IPS-18a (cell line): ENCODE results near the gene MRPL33.

ENCODE experiments used
- H3K27ac ChIP-seq: one replicate; pipeline ENCODE4 v1.5.1; 2013; ENCODE audit warnings: low read length
- H3K27me3 ChIP-seq: one replicate; pipeline ENCODE4 v1.6.1; 2013; ENCODE audit warnings: mild to moderate bottlenecking, low read length; ENCODE audit not compliant: control insufficient read depth, insufficient read depth
- H3K36me3 ChIP-seq: one replicate; pipeline ENCODE4 v1.6.1; 2013; ENCODE audit warnings: low read depth, low read length; ENCODE audit not compliant: control insufficient read depth
- H3K4me1 ChIP-seq: one replicate; pipeline ENCODE4 v1.6.1; 2013; ENCODE audit warnings: low read depth, low read length; ENCODE audit not compliant: control insufficient read depth
- H3K4me3 ChIP-seq: one replicate; pipeline ENCODE4 v1.5.1; 2013; ENCODE audit warnings: low read length
- H3K9ac ChIP-seq: one replicate; pipeline ENCODE4 v1.6.1; 2013; ENCODE audit warnings: mild to moderate bottlenecking, low read length, moderate library complexity
- H3K9me3 ChIP-seq: one replicate; pipeline ENCODE4 v1.6.1; 2013; ENCODE audit warnings: low read depth, low read length; ENCODE audit not compliant: control insufficient read depth

Gene MRPL33

DNA sequence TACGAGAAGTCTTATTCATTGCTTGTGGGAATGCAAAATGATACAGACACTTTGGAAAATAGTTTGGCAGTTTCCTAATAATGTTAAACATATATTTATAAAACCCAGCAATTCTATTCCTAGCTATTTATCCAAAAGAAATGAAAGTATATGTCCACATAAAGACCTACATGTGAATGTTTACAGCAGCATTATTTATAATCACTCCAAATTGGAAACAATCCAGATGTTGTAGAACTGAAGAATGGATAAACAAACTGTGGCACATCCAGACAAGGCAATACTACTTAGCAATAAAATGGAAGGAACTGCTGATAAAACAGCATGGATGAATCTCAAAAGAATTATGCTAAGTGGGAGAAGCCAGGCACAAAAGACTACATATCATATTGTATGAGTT lies 19.3 kb downstream of the MRPL33 start:
- no peak overlapping the region for H3K9ac ChIP-seq
- no peak overlapping the region for H3K4me3 ChIP-seq
- H3K27ac ChIP-seq: no peak overlapping the region
- no peaks in the 10 kb centered on the region for H3K36me3 ChIP-seq
- no peaks in the 10 kb centered on the region for H3K4me1 ChIP-seq
- H3K27me3 ChIP-seq: no peaks in the 10 kb centered on the region
- no peaks in the 10 kb centered on the region for H3K9me3 ChIP-seq

- Histone ChIP-seq H3K4me3 (no peak overlapping the region), H3K36me3 (no peaks in the 10 kb centered on the region), H3K9me3 (no peaks in the 10 kb centered on the region), H3K9ac (no peak overlapping the region), H3K27ac (no peak overlapping the region), H3K27me3 (no peaks in the 10 kb centered on the region), H3K4me1 (no peaks in the 10 kb centered on the region)
These were observed 21.2 kb downstream of the MRPL33 start for GRCh38 chr2:27792759-27793158.

- no peaks in the 10 kb centered on the region for H3K36me3 ChIP-seq
- H3K27ac ChIP-seq: no peak overlapping the region
- H3K9ac ChIP-seq: no peak overlapping the region
- no peaks in the 10 kb centered on the region for H3K9me3 ChIP-seq
- H3K4me3 ChIP-seq: no peak overlapping the region
- H3K4me1 ChIP-seq: no peaks in the 10 kb centered on the region
- H3K27me3 ChIP-seq: no peaks in the 10 kb centered on the region
These were observed 23.7 kb downstream of the MRPL33 start for GRCh38 chr2:27795093-27795834.

GRCh38 chr2:27795868-27796277 lies 24.4 kb downstream of the MRPL33 start:
- Histone ChIP-seq H3K4me3 (no peak overlapping the region), H3K9ac (no peak overlapping the region), H3K36me3 (no peaks in the 10 kb centered on the region), H3K27ac (no peak overlapping the region), H3K4me1 (no peaks in the 10 kb centered on the region), H3K27me3 (no peaks in the 10 kb centered on the region), H3K9me3 (no peaks in the 10 kb centered on the region)

DNA sequence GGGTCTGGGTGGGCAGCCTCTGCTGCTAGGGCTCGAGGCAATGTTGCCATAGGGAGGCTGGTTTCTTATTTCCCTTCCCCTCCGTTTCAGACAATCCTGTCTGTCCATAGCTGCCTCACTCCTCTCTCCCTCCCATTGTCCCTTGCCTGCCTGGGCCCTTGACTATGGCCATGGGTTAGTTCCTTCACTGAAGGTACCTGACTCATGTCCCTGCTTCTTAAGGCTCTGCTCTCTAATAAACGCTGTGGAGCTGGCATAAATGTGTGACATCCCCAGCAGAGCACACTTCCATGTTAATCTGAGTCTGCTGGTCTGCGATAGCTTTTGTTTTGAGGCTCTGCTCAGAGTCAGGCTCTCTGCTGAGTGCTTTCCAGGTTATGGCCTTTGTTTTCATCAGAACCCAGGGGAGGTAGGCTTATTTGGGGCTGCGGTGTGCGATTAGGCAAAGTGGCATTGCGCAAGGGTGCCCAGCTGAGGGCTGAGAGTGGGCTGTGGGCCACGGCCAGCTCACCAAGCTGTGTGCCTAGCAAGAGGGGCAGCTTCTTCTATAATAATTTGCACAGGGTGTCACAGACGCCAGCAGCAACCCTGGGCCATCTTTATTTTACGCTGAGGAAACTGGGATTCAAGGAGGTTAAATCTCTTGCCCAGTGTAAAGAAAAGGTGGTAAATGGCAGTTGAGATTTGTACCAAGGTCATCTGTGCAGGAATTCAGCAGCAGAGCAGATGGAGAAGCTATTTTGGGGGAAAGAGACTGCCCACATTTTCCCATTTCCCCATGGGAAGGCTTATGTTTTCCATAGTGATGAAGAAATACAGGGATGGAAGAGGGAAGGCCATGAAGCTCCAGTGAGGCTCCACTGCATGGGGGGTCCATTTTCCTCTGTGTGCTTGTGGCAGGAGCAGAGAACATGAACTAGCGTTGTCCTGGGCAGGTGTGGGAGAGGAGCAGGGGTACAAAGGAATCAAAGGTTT lies 25.6 kb downstream of the MRPL33 start:
- Histone ChIP-seq H3K36me3 (no peaks in the 10 kb centered on the region), H3K4me3 (no peak overlapping the region), H3K9me3 (no peaks in the 10 kb centered on the region), H3K4me1 (no peaks in the 10 kb centered on the region), H3K9ac (no peak overlapping the region), H3K27me3 (no peaks in the 10 kb centered on the region), H3K27ac (no peak overlapping the region)

- Histone ChIP-seq H3K9me3 (no peaks in the 10 kb centered on the region), H3K4me3 (no peak overlapping the region), H3K36me3 (no peaks in the 10 kb centered on the region), H3K9ac (no peak overlapping the region), H3K27ac (no peak overlapping the region), H3K4me1 (no peaks in the 10 kb centered on the region), H3K27me3 (no peaks in the 10 kb centered on the region)
These were observed 26.3 kb downstream of the MRPL33 start for GRCh38 chr2:27797841-27798240.

DNA sequence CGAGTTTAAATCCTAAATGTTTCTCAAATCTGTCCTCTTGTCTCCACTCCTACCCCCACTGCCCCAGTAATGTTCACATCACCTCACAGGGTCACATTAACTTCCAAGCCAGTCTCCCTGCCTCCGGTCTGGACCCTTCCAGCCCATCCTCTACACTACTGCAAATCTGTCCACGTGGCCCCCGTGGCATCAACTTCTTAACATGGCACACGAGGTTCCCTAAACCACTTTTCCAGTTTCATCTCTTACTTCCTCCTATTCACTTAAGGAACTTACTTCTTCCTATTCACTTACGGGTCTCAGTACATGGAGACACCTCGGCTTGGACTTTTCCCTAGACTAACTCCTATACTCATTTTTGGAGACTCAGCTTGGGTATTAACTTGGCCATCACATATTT lies 27.0 kb downstream of the MRPL33 start:
- H3K9me3 ChIP-seq: no peaks in the 10 kb centered on the region
- no peak overlapping the region for H3K9ac ChIP-seq
- H3K27me3 ChIP-seq: no peaks in the 10 kb centered on the region
- no peaks in the 10 kb centered on the region for H3K36me3 ChIP-seq
- H3K27ac ChIP-seq: no peak overlapping the region
- H3K4me1 ChIP-seq: no peaks in the 10 kb centered on the region
- no peak overlapping the region for H3K4me3 ChIP-seq

DNA sequence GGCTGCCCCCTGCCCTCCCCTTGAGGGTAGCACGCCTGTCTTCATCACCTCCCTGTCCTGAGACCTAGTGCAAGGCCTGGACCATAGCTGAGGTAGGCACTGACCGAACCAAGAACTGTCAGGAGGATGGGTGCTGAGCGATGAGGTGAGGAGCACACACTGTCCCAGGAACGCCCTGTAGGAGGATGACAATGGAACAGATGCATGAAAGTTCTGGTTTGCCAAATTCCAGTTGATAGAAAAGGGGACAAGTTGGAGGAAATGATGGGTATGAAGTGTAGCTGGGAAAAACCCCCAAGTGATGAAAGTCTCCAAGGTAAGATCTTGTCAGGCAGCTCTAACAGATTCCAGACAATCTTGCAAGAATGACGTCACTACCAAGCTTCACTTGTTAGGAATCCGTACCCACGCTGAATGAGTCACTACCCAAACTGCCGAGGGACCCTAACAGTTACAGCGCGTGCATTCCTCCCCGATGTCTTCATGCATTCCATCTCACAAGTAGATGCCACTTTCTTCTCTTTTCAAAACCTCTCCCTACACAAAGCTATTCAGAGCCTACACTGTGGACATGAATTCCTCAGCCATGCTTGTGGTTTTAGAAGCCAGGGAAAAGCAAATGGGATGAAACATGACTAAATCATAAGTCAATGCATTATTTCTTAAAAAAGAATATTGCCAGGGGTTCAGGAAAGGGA lies 27.6 kb downstream of the MRPL33 start:
- H3K4me3 ChIP-seq: no peak overlapping the region
- no peaks in the 10 kb centered on the region for H3K4me1 ChIP-seq
- H3K9ac ChIP-seq: no peak overlapping the region
- H3K9me3 ChIP-seq: no peaks in the 10 kb centered on the region
- H3K36me3 ChIP-seq: no peaks in the 10 kb centered on the region
- H3K27me3 ChIP-seq: no peaks in the 10 kb centered on the region
- H3K27ac ChIP-seq: no peak overlapping the region

DNA sequence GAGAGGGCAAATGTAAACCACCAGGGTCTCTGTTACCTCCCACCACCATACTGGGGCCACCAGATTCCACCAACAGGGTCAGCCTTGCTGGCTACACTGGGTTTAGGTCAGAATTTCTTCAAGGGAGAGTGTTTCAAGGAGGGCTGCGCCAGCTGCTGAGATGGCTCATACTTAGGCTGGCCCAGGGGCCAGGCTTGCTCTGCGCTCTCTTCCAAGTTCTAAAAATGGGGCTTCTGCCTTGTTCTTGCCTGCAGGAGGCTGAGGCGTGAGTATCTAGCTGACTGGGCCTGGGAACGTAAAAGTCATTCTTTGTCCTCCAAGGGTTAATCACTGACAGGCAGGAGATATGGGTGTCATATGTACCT lies 28.1 kb downstream of the MRPL33 start:
- Histone ChIP-seq H3K4me1 (no peaks in the 10 kb centered on the region), H3K27ac (no peak overlapping the region), H3K27me3 (no peaks in the 10 kb centered on the region), H3K9me3 (no peaks in the 10 kb centered on the region), H3K4me3 (no peak overlapping the region), H3K36me3 (no peaks in the 10 kb centered on the region), H3K9ac (no peak overlapping the region)

DNA sequence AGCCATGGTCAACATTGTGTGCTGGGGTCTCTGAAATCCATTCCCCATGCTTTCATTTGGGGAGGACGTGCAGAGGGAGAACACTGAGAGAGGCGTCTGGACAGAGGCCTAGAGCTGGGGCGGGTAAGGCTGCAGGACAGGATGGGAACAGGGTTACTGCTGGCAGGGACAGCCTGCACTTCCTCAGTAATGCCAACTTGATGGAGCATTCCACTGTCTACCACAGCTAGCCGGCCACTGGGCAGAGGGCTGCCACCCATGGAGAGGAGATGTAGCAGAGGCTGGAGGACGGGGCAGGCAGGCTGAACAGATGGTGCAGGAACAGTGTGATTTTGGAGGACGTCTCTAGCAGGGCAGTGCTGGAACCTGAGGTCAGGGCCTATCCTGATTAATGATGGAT lies 29.3 kb downstream of the MRPL33 start:
- Histone ChIP-seq H3K27me3 (no peaks in the 10 kb centered on the region), H3K9me3 (no peaks in the 10 kb centered on the region), H3K4me1 (no peaks in the 10 kb centered on the region), H3K36me3 (no peaks in the 10 kb centered on the region), H3K27ac (no peak overlapping the region), H3K9ac (no peak overlapping the region), H3K4me3 (no peak overlapping the region)

GRCh38 chr2:27802547-27802946 lies 31.0 kb downstream of the MRPL33 start:
- Histone ChIP-seq H3K9me3 (no peaks in the 10 kb centered on the region), H3K4me3 (no peak overlapping the region), H3K4me1 (no peaks in the 10 kb centered on the region), H3K27me3 (no peaks in the 10 kb centered on the region), H3K27ac (no peak overlapping the region), H3K36me3 (no peaks in the 10 kb centered on the region), H3K9ac (no peak overlapping the region)
